ENCODE measurements around the gene LEMD1. TPM values are rescaled to one million over a fixed set of nuclear protein-coding genes. Genes with fewer than 3 reads are reported as not detected.

The LEMD1 gene
- total and polyA plus RNA-seq, 10 donors = not detected

- TF ChIP-seq POLR2A (IDR thresholded peaks at IDR 0.05) = no peak
- no peak for TF ChIP-seq CTCF (IDR thresholded peaks at IDR 0.05 in 8 of 11, conservative IDR thresholded peaks at IDR 0.05 in 3 of 11)
- DNase-seq = no peak
- Histone ChIP-seq H3K36me3 (no peaks in the 10 kb centered on the region), H3K27me3 (replicated peaks in 1 of 7) (peaks cover 0 to 27% (median 0%) of the 10 kb centered on the region in 7 donors), H3K4me3 (no peak overlapping the region), H3K27ac (no peak overlapping the region), H3K4me1 (no peaks in the 10 kb centered on the region), H3K9me3 (no peaks in the 10 kb centered on the region)
- intact Hi-C loops (cut with DNase I; ENCODE audit: low total_unique reads) = no loop called here
- 34 to 59% (median 55%) methylated on average over 2 of the region's 2 CpGs for WGBS, 5 donors
Measured at GRCh38 chr1:205380882-205381281, 41.0 kb downstream of the LEMD1 start.

GRCh38 chr1:205379056-205379455 is 42.8 kb downstream of the LEMD1 start:
- Histone ChIP-seq H3K27ac (no peak overlapping the region), H3K4me1 (peaks cover 0 to 2% (median 0%) of the 10 kb centered on the region in 6 donors), H3K36me3 (no peaks in the 10 kb centered on the region), H3K27me3 (replicated peaks in 1 of 7) (peaks cover 0 to 38% (median 0%) of the 10 kb centered on the region in 7 donors), H3K4me3 (no peak overlapping the region), H3K9me3 (no peaks in the 10 kb centered on the region)
- TF ChIP-seq POLR2AphosphoS5 (IDR thresholded peaks at IDR 0.05) = no peak
- no peak for TF ChIP-seq POLR2A (IDR thresholded peaks at IDR 0.05)
- TF ChIP-seq CTCF (IDR thresholded peaks at IDR 0.05 in 8 of 11, conservative IDR thresholded peaks at IDR 0.05 in 3 of 11) = no peak
- WGBS, 5 donors = 77 to 89% (median 83%) methylated on average over 8 of the region's 8 CpGs
- DNase-seq = no peak
- intact Hi-C loops (cut with DNase I; ENCODE audit: low total_unique reads) = no loop called here

GRCh38 chr1:205377355-205377754 is 44.5 kb downstream of the LEMD1 start:
- Histone ChIP-seq H3K4me1 (peaks cover 0 to 11% (median 0%) of the 10 kb centered on the region in 6 donors), H3K9me3 (no peaks in the 10 kb centered on the region), H3K4me3 (no peak overlapping the region), H3K27me3 (replicated peaks in 1 of 7) (peaks cover 0 to 38% (median 0%) of the 10 kb centered on the region in 7 donors), H3K27ac (no peak overlapping the region), H3K36me3 (no peaks in the 10 kb centered on the region)
- no peak for DNase-seq
- no peak for TF ChIP-seq POLR2AphosphoS5 (IDR thresholded peaks at IDR 0.05)
- no peak for TF ChIP-seq POLR2A (IDR thresholded peaks at IDR 0.05)
- no peak for TF ChIP-seq CTCF (IDR thresholded peaks at IDR 0.05 in 8 of 11, conservative IDR thresholded peaks at IDR 0.05 in 3 of 11)
- intact Hi-C loops (cut with DNase I; ENCODE audit: low total_unique reads) = no loop called here
- 79 to 87% (median 84%) methylated on average over 3 of the region's 3 CpGs for WGBS, 5 donors

GRCh38 chr1:205376739-205377138 is 45.1 kb downstream of the LEMD1 start:
- H3K27me3 ChIP-seq (replicated peaks in 1 of 7) = peaks cover 0 to 38% (median 0%) of the 10 kb centered on the region in 7 donors
- H3K4me1 ChIP-seq = peaks cover 0 to 12% (median 0%) of the 10 kb centered on the region in 6 donors
- no peak overlapping the region for H3K27ac ChIP-seq
- no peaks in the 10 kb centered on the region for H3K9me3 ChIP-seq
- intact Hi-C loops (cut with DNase I; ENCODE audit: low total_unique reads) = no loop called here
- H3K36me3 ChIP-seq = no peaks in the 10 kb centered on the region
- no peak for TF ChIP-seq POLR2AphosphoS5 (IDR thresholded peaks at IDR 0.05)
- no peak for TF ChIP-seq POLR2A (IDR thresholded peaks at IDR 0.05)
- TF ChIP-seq CTCF (IDR thresholded peaks at IDR 0.05 in 8 of 11, conservative IDR thresholded peaks at IDR 0.05 in 3 of 11) = no peak
- H3K4me3 ChIP-seq = no peak overlapping the region
- WGBS, 5 donors = 70 to 86% (median 75%) methylated on average over 4 of the region's 4 CpGs
- no peak for DNase-seq

All from spleen (tissue), 11 donors.